H1 (cell line): Measurements from ENCODE around the gene CACNA2D4. TPM values are rescaled to one million over a fixed set of nuclear protein-coding genes. Genes with fewer than 3 reads are reported as not detected.

ENCODE experiments used
- CTCF ChIA-PET: fragments of 300-600 bp; sonication (Branson Sonifier 250); formaldehyde crosslinking; loops from one replicate; lab custom pipeline; 2021; ENCODE audit not compliant: partially characterized antibody; lab: Charles Lee
- POLR2A ChIA-PET: fragments of 300-600 bp; sonication (Branson Sonifier 250); formaldehyde crosslinking; loops from one replicate; lab custom pipeline; 2021; ENCODE audit warnings: inconsistent platforms; ENCODE audit not compliant: partially characterized antibody; lab: Charles Lee
- DNase-seq, 2 experiments: peaks; one replicate each; pipeline versions ENCODE4 v3.0.0 to v3.0.0-alpha.2; 2010 to 2022; ENCODE audit warnings: low spot score in 2 of 2, low read depth in 1 of 2, mixed read lengths in 1 of 2
- FAIRE-seq: peaks from 2 replicates; lab custom pipeline; 2011; peaks lifted over from hg19 to GRCh38; lab: Jason Lieb, UNC
- H2AFZ ChIP-seq: 2 replicates; pipeline ENCODE4 v1.8.1; 2012; ENCODE audit warnings: low read length, inconsistent platforms
- H2AK5ac ChIP-seq: 2 replicates; pipeline ENCODE4 v1.6.1; 2013; ENCODE audit warnings: low read depth, low read length
- H2BK120ac ChIP-seq: replicated peaks from 2 replicates; pipeline ENCODE3; 2013; ENCODE audit warnings: low read depth, low read length, inconsistent platforms
- H2BK12ac ChIP-seq: 2 replicates; pipeline ENCODE4 v1.6.1; 2013; ENCODE audit warnings: low read depth, low read length
- H2BK15ac ChIP-seq: 2 replicates; pipeline ENCODE4 v1.6.1; 2013; ENCODE audit warnings: low read length
- H2BK20ac ChIP-seq: 2 replicates; pipeline ENCODE4 v1.6.1; 2013; ENCODE audit warnings: low read length
- H2BK5ac ChIP-seq: 2 replicates; pipeline ENCODE4 v1.6.1; 2013; ENCODE audit warnings: low read depth, low read length
- H3K14ac ChIP-seq: 2 replicates; pipeline ENCODE4 v1.6.1; 2013; ENCODE audit warnings: inconsistent platforms; ENCODE audit not compliant: insufficient read length
- H3K18ac ChIP-seq: 2 replicates; pipeline ENCODE4 v1.6.1; 2013; ENCODE audit warnings: low read length; ENCODE audit errors: extremely low read depth
- H3K23ac ChIP-seq: 2 replicates; pipeline ENCODE4 v1.6.1; 2013; ENCODE audit warnings: inconsistent platforms; ENCODE audit not compliant: insufficient read length
- H3K23me2 ChIP-seq: 2 replicates; pipeline ENCODE4 v1.6.1; 2013; ENCODE audit warnings: low read depth, low read length
- H3K27ac ChIP-seq: 2 replicates; pipeline ENCODE4 v1.6.1; 2011; ENCODE audit warnings: low read depth, low read length, inconsistent platforms
- H3K27me3 ChIP-seq, 4 experiments: replicated peaks in 1 of 4; 1 replicate in 1 of 4; 2 replicates in 3 of 4; pipeline versions ENCODE4 v1.6.1 to v1.8.1; 2011 to 2013; ENCODE audit warnings: low read length in 3 of 4, mild to moderate bottlenecking in 3 of 4, inconsistent platforms in 2 of 4, mixed read lengths in 2 of 4, moderate library complexity in 1 of 4; ENCODE audit not compliant: control insufficient read depth in 3 of 4, insufficient read depth in 3 of 4; ENCODE audit errors: extremely low read depth in 1 of 4
- H3K36me3 ChIP-seq, 4 experiments: 2 replicates each; pipeline versions ENCODE4 v1.6.1 to v1.8.1; 2011 to 2013; ENCODE audit warnings: mild to moderate bottlenecking in 4 of 4, low read length in 3 of 4, moderate library complexity in 2 of 4, control low read depth in 1 of 4, inconsistent platforms in 1 of 4; ENCODE audit not compliant: insufficient read depth in 4 of 4, control insufficient read depth in 2 of 4
- H3K4ac ChIP-seq: replicated peaks from 2 replicates; pipeline ENCODE3; 2013; ENCODE audit warnings: low read length, low read depth, mixed read lengths, inconsistent platforms; ENCODE audit not compliant: insufficient read length
- H3K4me1 ChIP-seq, 4 experiments: replicated peaks in 1 of 4; 1 replicate in 1 of 4; 2 replicates in 3 of 4; pipeline versions ENCODE4 v1.6.1 to v1.8.1; 2011 to 2013; ENCODE audit warnings: low read length in 3 of 4, inconsistent platforms in 2 of 4, mixed read lengths in 1 of 4; ENCODE audit not compliant: insufficient read depth in 4 of 4, control insufficient read depth in 3 of 4
- H3K4me2 ChIP-seq, 2 experiments: 2 replicates each; pipeline versions ENCODE4 v1.6.1 to v1.8.1; 2011 to 2013; ENCODE audit warnings: low read depth in 2 of 2, low read length in 2 of 2, control low read depth in 1 of 2, inconsistent platforms in 1 of 2, mild to moderate bottlenecking in 1 of 2; ENCODE audit not compliant: insufficient read depth in 1 of 2
- H3K4me3 ChIP-seq, 4 experiments: fragments of 200-600, 300-600 bp in 1 of 4; sonication (generic), shearing (Covaris generic), sonication (Bioruptor Twin) in 1 of 4; 2 replicates each; pipeline versions ENCODE4 v1.5.1 to v1.8.1; 2011 to 2016; ENCODE audit warnings: low read length in 4 of 4, low read depth in 3 of 4, control low read depth in 2 of 4, inconsistent platforms in 2 of 4, mild to moderate bottlenecking in 2 of 4, mixed read lengths in 1 of 4, moderate library complexity in 1 of 4; ENCODE audit not compliant: insufficient read depth in 2 of 4; ENCODE audit errors: extremely low read depth in 1 of 4
- H3K56ac ChIP-seq: replicated peaks from 2 replicates; pipeline ENCODE3; 2013; ENCODE audit warnings: low read depth, mild to moderate bottlenecking, mixed read lengths, low read length, inconsistent platforms; ENCODE audit not compliant: insufficient read length
- H3K79me1 ChIP-seq: 2 replicates; pipeline ENCODE4 v1.6.1; 2013; ENCODE audit warnings: low read depth, low read length, control low read depth
- H3K79me2 ChIP-seq, 2 experiments: 2 replicates each; pipeline versions ENCODE4 v1.6.1 to v1.8.1; 2012 to 2013; ENCODE audit warnings: low read length in 2 of 2, mild to moderate bottlenecking in 2 of 2, inconsistent platforms in 1 of 2; ENCODE audit not compliant: insufficient read depth in 2 of 2, control insufficient read depth in 1 of 2
- H3K9ac ChIP-seq, 4 experiments: replicated peaks in 1 of 4; 1 replicate in 1 of 4; 2 replicates in 3 of 4; pipeline versions ENCODE4 v1.6.1 to v1.8.1; 2011 to 2013; ENCODE audit warnings: low read depth in 3 of 4, low read length in 3 of 4, control low read depth in 2 of 4, mild to moderate bottlenecking in 2 of 4, moderate library complexity in 2 of 4, inconsistent platforms in 1 of 4; ENCODE audit errors: extremely low read depth in 1 of 4
- H3K9me3 ChIP-seq, 2 experiments: 2 replicates each; pipeline versions ENCODE4 v1.6.1 to v1.8.1; 2012 to 2013; ENCODE audit warnings: mild to moderate bottlenecking in 2 of 2, moderate library complexity in 2 of 2, control low read depth in 1 of 2, inconsistent platforms in 1 of 2, low read depth in 1 of 2, low read length in 1 of 2, mixed read lengths in 1 of 2; ENCODE audit not compliant: insufficient read depth in 2 of 2
- H4K20me1 ChIP-seq, 2 experiments: replicated peaks in 1 of 2; 2 replicates each; pipeline versions ENCODE3 to v1.8.1; 2011 to 2013; ENCODE audit warnings: inconsistent platforms in 2 of 2, low read length in 2 of 2, mild to moderate bottlenecking in 1 of 2; ENCODE audit not compliant: insufficient read depth in 2 of 2, control insufficient read depth in 1 of 2
- H4K5ac ChIP-seq: 2 replicates; pipeline ENCODE4 v1.6.1; 2013; ENCODE audit warnings: low read length, low read depth, mixed read lengths, inconsistent platforms; ENCODE audit not compliant: insufficient read length
- H4K8ac ChIP-seq: 2 replicates; pipeline ENCODE4 v1.8.0; 2013; ENCODE audit warnings: mild to moderate bottlenecking, moderate library complexity, low read length, inconsistent platforms; ENCODE audit not compliant: insufficient read depth; ENCODE audit errors: extremely low read depth
- H4K91ac ChIP-seq: replicated peaks from 2 replicates; pipeline ENCODE3; 2013; ENCODE audit warnings: low read length, mixed read lengths, inconsistent platforms; ENCODE audit not compliant: insufficient read length
- ATF2 ChIP-seq: IDR thresholded peaks from 2 replicates; pipeline ENCODE4 v1.6.1; 2012; ENCODE audit warnings: low read length, inconsistent platforms
- CREB1 ChIP-seq: IDR thresholded peaks from 2 replicates; pipeline ENCODE4 v1.6.1; 2012; ENCODE audit warnings: inconsistent platforms
- CTCF ChIP-seq, 3 experiments: IDR thresholded peaks; 1 replicate in 2 of 3; 2 replicates in 1 of 3; pipeline versions ENCODE4 v1.5.1 to v1.6.1; 2011; ENCODE audit warnings: low read length in 3 of 3, mild to moderate bottlenecking in 3 of 3, inconsistent platforms in 2 of 3, low read depth in 1 of 3, moderate library complexity in 1 of 3; ENCODE audit not compliant: insufficient read depth in 1 of 3; ENCODE audit errors: control extremely low read depth in 1 of 3
- E2F6 ChIP-seq: IDR thresholded peaks from 2 replicates; pipeline ENCODE4 v1.6.1; 2012; ENCODE audit warnings: inconsistent platforms
- JUN ChIP-seq: IDR thresholded peaks from 2 replicates; pipeline ENCODE4 v1.6.1; 2011; ENCODE audit warnings: low read depth, mild to moderate bottlenecking, improper control_type of control experiment, low read length
- KDM1A ChIP-seq: fragments of 200-600, 300-600 bp; sonication (generic); IDR thresholded peaks from 2 replicates; pipeline ENCODE4 v1.7.1; 2016; ENCODE audit warnings: mild to moderate bottlenecking, low read length, borderline replicate concordance
- SIX5 ChIP-seq: IDR thresholded peaks from 2 replicates; pipeline ENCODE4 v1.6.1; 2011; ENCODE audit warnings: mild to moderate bottlenecking, low read depth, low read length
- SP2 ChIP-seq: IDR thresholded peaks from 2 replicates; pipeline ENCODE4 v1.6.1; 2012; ENCODE audit warnings: mild to moderate bottlenecking, low read length, inconsistent platforms
- SRF ChIP-seq: IDR thresholded peaks from 2 replicates; pipeline ENCODE4 v1.6.1; 2011; ENCODE audit warnings: mild to moderate bottlenecking, low read depth, low read length, moderate library complexity
- TAF7 ChIP-seq: optimal IDR thresholded peaks from 2 replicates; pipeline ENCODE3; 2011; ENCODE audit warnings: low read depth, mild to moderate bottlenecking, inconsistent platforms, low read length, moderate library complexity, borderline replicate concordance
- WGBS, 2 experiments: shearing (Covaris generic) in 1 of 2; methylation state at CpG; one replicate each; pipeline versions ENCODE4 v1.1.6 to v1.1.7; 2013 to 2015; ENCODE audit warnings: low lambda C conversion rate in 2 of 2, mixed read lengths in 2 of 2, inconsistent platforms in 1 of 2, low coverage in 1 of 2, missing lambda C conversion rate in 1 of 2; ENCODE audit not compliant: insufficient replicate concordance in 2 of 2, insufficient coverage in 1 of 2, insufficient read length in 1 of 2; ENCODE audit errors: extremely low coverage in 1 of 2, missing lambda C conversion rate in 1 of 2; 5-methylcytosine and 5-hydroxymethylcytosine counted together
- polyA plus RNA-seq, 7 experiments: library from polyadenylated mRNA; depleted of rRNA in 3 of 7; stranded (reverse) in 5 of 7; unstranded in 2 of 7; fragments of >200 nt in 5 of 7; fragments of 200-250 nt in 2 of 7; gene quantifications; 1 replicate in 5 of 7; 2 replicates in 1 of 7; 4 replicates in 1 of 7; pipeline versions ENCODE4 v1.2.1 to v1.2.3, GENCODE V29; 2011 to 2013; ENCODE audit warnings: missing spikeins in 2 of 7, mixed read lengths in 2 of 7
- total RNA-seq: library from RNA; stranded (reverse); fragmentation: NEBNext Ultra II Directional; extraction: Animal tissue kit (Norgen Biotek cat#: 25700); gene quantifications from 2 replicates; pipeline ENCODE4 v1.2.1, GENCODE V29; 2021

Gene CACNA2D4
- total and polyA plus RNA-seq, 2 of the 8 experiments (the other 6 are each of a cell fraction or from before 2014, with no cell fraction given), result 0.44 to 0.88 TPM

- Histone ChIP-seq H3K9me3 (no peaks in the 10 kb centered on the region), H3K27ac (no peak overlapping the region), H3K27me3 (no peaks in the 10 kb centered on the region; a peak in 1 of 7 replicates), H2BK120ac (no peak overlapping the region), H3K56ac (no peak overlapping the region), H2AK5ac (no peak overlapping the region), H2BK5ac (no peak overlapping the region), H4K20me1 (no peaks in the 10 kb centered on the region), H3K4me2 (no peak overlapping the region), H2BK15ac (no peak overlapping the region), H2BK12ac (no peak overlapping the region), H3K9ac (no peak overlapping the region), H3K18ac (no peak overlapping the region), H3K4me3 (no peak overlapping the region), H4K8ac (no peak overlapping the region), H3K79me1 (no peaks in the 10 kb centered on the region; the same call in 1 of the 2 replicates), H3K4me1 (peaks cover 0 to 8% (median 5%) of the 10 kb centered on the region in 4 experiments; a peak in 6 of 7 replicates), H3K14ac (no peak overlapping the region), H3K36me3 (no peaks in the 10 kb centered on the region), H3K23me2 (no peaks in the 10 kb centered on the region), H4K91ac (no peak overlapping the region), H3K23ac (no peak overlapping the region), H2BK20ac (no peak overlapping the region), H4K5ac (no peak overlapping the region), H3K4ac (no peak overlapping the region), H3K79me2 (no peaks in the 10 kb centered on the region), H2AFZ (no peak overlapping the region)
- CTCF ChIA-PET, result interaction anchor here (1.0 to 1.1 kb wide), 2 partner anchors 17 to 718 kb away, joined by 3 to 6 read pairs; no protein-coding TSS in a partner anchor
- POLR2A ChIA-PET, result no interaction called here
- FAIRE-seq, result no peak
- 93% methylated on average over 11 of the region's 12 CpGs; no CpG with 5 or more reads in 1 of the 2 experiments for WGBS, 2 experiments
- no peak for DNase-seq
- TF ChIP-seq SP2 (no peak), SIX5 (no peak), CTCF (IDR thresholded peaks at IDR 0.05; ENCODE audit: control extremely low read depth in 1 of 3, insufficient read depth in 1 of 3, low read depth in 1 of 3, low read length in 3 of 3) (no peak), E2F6 (no peak), TAF7 (no peak), ATF2 (no peak), CREB1 (no peak), JUN (no peak), SRF (no peak), KDM1A (no peak)
These were observed 4.5 kb upstream of the CACNA2D4 start for GRCh38 chr12:1922985-1923384.
